Stimulated activated naive CD4-positive, alpha-beta T cell (primary cell): ENCODE results near the gene GON7.
"Not testable (repeated sequence)": the region's sequence is repeated elsewhere in the genome, so short reads cannot be mapped to it uniquely, and the experiment has no call there.

ENCODE experiments used
- DNase-seq, 6 experiments: peaks; one replicate each; lab custom pipeline; 2025; lab: John Stamatoyannopoulos, UW

The GON7 gene

GRCh38 chr14:93206793-93207467 lies at the start of gene GON7, which contains the start of gene UBR7:
Gene GON7 (minus strand): TSS chr14:93207065. CDS start chr14:93207037, 28 bp downstream.
Gene UBR7 (plus strand): TSS chr14:93207256. CDS start chr14:93207292, 36 bp downstream.
- DNase-seq: peak; percentile 77 to 86 (median 80)

- no peak for DNase-seq
Observed at GRCh38 chr14:93249128-93249831, 42.4 kb upstream of the GON7 start.

GRCh38 chr14:93246534-93246933 lies 39.7 kb upstream of the GON7 start:
- no peak for DNase-seq

GRCh38 chr14:93245764-93246420 lies 39.0 kb upstream of the GON7 start:
- DNase-seq: no peak

GRCh38 chr14:93240678-93241000 lies 33.8 kb upstream of the GON7 start:
- no peak for DNase-seq

GRCh38 chr14:93239869-93240677 lies 33.2 kb upstream of the GON7 start:
- DNase-seq: no peak

- no peak for DNase-seq
Observed at GRCh38 chr14:93234798-93235197, 27.9 kb upstream of the GON7 start.

GRCh38 chr14:93233078-93233477 lies 26.2 kb upstream of the GON7 start:
- not testable (repeated sequence) for DNase-seq

- no peak for DNase-seq
Observed at GRCh38 chr14:93232159-93232558, 25.3 kb upstream of the GON7 start.

GRCh38 chr14:93231129-93231979 lies 24.5 kb upstream of the GON7 start:
- DNase-seq: no peak

- no peak for DNase-seq
Observed at GRCh38 chr14:93230539-93230938, 23.7 kb upstream of the GON7 start.

GRCh38 chr14:93228550-93228949 lies 21.7 kb upstream of the GON7 start:
- DNase-seq: no peak

- no peak for DNase-seq
Observed at GRCh38 chr14:93223565-93223964, 16.7 kb upstream of the GON7 start.

GRCh38 chr14:93220509-93220908 lies 13.6 kb upstream of the GON7 start:
- DNase-seq: no peak

- peak in 5 of 6 experiments; percentile 18 to 50 (median 33) for DNase-seq
Observed at GRCh38 chr14:93219103-93219726, 12.3 kb upstream of the GON7 start.

- no peak for DNase-seq
Observed at GRCh38 chr14:93214598-93214997, 7.7 kb upstream of the GON7 start.

- no peak for DNase-seq
Observed at GRCh38 chr14:93212432-93212831, 5.6 kb upstream of the GON7 start.

- DNase-seq: peak in 1 of 6 experiments; percentile 14
Observed at GRCh38 chr14:93207468-93208308, 823 bp upstream of the GON7 start.

- no peak for DNase-seq
Observed at GRCh38 chr14:93201155-93201704, 5.6 kb downstream of the GON7 start.

- DNase-seq: no peak
Observed at GRCh38 chr14:93200553-93200952, 6.3 kb downstream of the GON7 start.
